Cerebellar cortex (tissue), 1 donor: ENCODE measurements around the gene MZT2A.
A peak's percentile ranks its signal among the peaks of the same experiment; 100 is the strongest.
"Not testable (repeated sequence)": the region's sequence is repeated elsewhere in the genome, so short reads cannot be mapped to it uniquely, and the experiment has no call there.

Experiments used
- DNase-seq: peaks from one replicate; pipeline ENCODE4 v3.0.0-alpha.2; 2015; ENCODE audit warnings: low spot score

The MZT2A gene

DNA sequence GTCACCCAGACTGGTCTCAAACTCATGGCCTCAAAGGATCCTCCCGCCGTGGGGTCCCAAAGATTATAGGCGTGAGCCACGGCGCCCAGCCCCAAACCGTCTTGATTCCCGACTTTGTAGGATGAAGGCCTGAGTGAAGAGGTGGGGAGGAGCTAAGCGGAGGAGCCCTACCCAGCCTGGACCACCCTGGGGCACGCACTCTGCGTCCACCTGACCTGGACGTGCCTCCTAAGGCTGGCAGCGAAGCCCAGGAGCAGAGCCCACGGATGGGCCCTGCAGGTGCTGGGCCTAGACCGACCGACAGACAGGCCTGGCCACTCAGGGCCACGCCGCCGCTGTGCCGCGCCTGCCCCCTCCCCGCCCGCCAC is 744 bp downstream of the MZT2A start:
- peak; percentile 32 for DNase-seq

DNA sequence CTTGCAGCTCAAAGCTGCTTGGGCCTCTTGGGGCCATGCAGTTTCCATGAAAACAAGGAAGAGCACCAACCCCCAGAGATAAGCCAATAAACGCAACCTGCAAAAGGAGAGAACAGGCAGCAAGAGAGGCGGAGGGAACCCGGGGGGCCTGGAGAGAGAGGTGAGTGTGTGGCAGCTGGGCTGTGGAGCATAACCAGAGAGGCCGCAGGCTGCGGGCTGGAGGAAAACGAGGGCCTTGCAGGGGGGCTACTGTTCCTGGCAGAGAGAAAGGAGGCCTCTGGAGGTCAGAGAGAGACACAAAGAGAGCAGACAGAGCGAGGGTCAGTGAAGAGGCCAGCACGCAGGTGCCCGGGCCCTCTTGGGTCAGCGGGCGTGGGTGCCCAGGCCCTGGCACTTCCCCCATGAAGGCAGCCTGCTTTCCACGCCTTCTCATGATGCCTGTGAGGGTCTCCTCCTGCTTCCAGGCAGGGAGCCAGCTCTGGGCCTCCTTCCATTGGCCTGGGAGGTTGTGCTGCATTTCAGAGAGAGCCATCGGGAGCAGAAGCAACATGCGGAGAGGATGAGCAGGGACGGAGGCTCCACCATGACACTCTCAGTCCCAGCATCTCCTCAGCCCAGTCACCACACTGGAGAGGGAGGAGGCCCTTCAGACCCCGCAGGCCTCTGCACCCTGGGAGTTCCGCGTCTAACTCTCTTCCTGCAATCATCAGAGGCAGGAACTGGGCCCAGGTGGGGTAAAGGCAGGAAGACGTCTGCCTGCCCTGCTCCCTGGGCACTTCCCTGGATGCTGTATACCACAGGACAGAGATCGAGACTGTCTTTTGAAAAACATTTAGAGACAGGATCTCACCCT is 1.4 kb downstream of the MZT2A start:
- DNase-seq = peak; percentile 28

DNA sequence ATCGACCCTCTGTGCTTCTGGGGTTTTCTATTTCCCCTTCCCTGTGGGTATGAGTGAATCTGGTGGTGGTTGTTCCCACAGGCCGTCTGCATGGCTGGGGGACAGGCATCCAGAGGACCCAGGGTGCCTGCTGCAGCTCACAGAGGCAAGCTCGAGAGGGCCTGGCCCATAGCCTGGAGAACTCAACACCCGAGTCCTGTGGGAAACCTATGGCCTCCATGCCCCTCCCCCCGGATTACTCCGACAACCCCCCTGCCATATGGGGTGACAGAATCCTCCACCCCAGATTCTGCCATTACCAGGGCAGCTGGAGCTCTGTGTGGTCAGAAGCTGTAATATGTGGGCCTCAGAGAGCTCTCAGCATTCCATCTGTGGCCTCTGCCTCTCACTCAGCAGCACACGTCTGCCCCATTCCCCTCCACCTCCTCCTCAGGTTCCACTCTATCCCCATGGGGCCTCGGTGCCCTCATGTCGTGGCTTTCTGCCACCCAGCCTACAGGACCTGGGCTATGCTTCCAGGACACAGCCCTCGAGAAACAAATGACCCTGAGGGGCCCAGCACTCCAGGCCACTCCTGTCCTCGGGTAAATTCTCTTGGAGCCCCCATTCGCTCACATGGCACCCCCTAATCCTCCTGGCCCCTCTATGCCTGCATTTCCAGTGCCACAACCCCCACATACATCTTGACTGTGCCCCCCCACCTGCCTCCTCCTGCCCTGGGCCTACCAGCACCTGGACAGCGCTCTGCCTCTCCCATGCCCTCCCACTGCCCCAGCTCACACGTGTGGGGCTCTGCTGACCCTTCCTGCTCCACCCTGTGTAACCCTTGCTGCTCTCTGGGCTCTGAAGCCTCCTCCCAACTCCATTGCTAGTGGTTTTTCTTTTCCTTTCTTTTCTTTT is 3.6 kb downstream of the MZT2A start:
- DNase-seq = no peak

DNA sequence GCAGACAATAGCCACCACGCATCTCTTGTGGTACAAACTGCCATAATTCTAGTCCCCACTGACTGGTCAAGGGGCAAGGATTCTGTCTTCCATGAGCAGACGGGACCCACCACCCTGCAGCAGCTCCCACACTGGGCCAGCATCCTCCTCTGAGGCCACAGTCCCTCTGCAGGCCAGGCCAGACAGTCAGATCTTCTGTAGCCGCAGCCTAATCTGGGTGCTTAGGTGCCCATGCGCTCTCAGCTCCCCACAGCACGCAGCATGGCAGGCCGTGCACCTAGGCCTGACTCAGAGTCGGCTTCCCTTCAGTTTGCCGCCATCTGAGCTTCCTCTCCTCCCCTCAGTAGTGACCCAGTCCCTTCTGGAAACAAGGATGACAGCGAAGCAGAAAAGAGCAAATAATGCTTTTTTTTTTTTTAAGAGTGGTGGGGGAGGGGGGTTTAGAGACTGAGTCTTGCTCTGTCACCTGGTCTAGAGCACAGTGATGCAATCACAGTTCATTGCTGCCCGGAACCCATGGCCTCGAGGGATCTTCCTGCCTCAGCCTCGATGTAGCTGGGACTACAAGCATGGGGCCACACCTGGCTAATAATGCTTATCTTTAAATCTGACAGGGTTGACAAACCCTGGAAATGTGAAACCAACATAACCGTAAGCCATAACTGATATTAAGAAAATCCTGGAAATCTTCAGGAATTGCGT is 5.8 kb downstream of the MZT2A start:
- not testable (repeated sequence) for DNase-seq

DNA sequence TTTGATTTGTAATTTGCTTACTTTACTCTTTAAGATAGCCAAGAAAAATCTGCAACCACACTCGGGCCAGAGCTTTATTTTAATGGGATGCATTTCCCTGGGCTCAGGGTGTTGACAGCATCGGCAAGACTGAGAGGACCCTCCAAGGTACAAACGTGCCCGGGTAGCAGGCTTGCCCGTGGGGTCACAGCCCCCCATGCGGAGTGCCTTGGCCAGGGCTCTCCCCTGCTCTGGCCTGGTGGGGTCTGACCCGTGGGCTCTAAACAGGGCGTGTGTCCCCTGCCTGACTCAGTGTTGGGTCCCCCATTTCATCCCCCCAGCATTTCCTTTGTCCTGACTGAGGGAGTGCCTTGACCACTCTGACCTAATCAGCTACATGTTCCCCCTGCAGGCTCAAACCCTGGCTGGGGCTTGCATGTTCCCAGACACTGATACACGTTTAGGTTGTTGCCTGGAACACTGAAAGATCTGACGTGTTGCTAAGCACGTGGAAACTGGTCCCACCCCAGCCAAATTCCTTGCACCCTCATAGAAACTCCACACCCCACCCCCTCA is 7.2 kb downstream of the MZT2A start:
- DNase-seq = not testable (repeated sequence)

DNA sequence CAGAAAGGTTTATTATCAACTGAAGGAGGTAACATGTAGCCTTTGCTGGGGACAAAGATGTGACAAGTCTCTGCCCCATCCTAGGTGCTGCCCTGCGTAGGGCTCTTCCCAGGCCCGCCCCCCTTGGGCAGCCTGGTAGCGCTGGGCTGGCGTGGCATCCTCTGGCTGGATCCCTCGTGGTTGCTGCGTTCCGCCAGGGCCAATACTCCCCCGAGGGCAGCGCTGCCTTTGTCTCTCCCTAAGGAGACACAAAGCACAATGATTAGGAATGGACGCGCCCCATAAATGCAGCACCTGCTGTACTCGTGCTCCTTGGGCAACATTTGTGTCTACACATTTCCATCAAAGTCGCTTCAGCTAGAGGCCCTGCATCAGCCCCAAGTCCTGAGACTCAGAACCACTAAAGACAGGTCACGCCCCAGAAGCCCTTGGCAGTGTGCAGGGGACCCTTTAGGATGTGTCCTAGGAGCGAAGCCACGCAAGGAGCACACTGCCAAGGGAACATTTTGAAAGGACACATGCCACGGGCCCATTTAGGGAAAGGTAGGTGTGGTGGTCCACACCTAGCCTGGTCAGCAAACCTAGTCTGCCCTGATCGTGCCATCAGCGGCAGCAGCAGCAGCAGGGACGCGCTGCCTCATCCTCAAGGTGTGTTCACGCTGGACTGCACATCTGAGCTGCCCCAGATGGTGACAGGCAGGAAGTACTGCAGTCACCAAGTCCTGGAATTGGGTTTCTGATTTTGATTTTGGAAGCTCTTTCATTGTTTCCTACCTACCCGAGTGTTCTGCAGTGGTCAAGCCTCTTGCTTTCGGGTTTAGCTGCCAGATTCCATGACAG is 8.0 kb downstream of the MZT2A start:
- DNase-seq = not testable (repeated sequence)

DNA sequence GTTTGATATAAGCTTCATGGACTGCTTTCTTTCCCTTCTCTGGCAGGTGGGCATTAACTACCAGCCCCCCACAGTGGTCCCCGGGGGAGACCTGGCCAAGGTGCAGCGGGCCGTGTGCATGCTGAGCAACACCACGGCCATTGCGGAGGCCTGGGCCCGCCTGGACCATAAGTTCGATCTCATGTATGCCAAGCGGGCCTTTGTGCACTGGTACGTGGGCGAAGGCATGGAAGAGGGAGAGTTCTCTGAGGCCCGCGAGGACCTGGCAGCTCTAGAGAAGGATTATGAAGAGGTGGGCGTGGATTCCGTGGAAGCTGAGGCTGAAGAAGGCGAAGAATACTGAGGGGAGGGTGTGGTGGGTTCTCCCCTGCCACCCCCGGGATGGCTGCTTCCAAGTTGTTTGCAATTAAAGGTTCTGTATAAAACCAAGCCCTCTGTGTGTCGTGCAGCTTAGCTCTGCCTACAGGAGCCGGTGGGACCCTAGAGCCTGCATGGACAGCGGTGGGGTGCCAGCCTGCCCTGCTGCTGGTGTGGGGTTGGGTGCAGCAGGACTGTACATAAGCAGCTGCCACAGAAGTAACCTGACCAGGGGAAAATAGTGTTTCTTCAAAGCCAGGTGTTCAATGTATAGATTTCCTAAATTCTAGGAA is 9.6 kb downstream of the MZT2A start:
- DNase-seq = not testable (repeated sequence)

DNA sequence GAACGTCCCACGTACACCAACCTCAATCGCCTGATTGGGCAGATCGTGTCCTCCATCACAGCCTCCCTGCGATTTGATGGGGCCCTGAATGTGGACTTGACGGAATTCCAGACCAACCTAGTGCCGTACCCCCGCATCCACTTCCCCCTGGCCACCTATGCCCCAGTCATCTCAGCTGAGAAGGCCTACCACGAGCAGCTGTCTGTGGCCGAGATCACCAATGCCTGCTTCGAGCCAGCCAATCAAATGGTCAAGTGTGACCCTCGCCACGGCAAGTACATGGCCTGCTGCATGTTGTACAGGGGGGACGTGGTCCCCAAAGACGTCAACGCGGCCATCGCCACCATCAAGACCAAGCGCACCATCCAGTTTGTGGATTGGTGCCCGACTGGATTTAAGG is 11.8 kb downstream of the MZT2A start:
- not testable (repeated sequence) for DNase-seq

DNA sequence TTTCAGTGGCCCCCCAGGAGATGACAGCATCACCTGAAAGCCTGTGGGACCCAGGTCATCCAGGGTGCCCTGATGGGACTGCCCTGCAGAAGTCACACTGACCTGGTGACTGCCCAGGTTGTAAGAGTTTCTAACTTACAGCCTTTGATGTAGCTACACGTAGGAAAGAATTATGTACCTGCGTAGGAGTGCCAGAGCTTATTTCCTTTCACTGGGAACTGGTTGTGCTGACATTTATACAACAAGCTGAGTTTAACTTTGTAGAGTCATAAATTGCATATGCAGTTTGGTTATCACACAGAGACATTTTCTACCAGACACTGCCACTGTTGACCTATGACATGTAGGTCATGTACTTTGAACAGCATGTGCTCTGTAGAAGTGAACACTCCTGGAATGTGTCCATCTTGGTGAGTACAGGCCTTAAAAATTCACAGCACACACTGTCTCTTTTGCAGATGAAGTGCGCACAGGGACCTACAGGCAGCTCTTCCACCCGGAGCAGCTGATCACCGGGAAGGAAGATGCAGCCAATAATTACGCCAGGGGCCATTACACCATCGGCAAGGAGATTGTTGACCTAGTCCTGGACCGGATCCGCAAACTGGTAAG is 13.2 kb downstream of the MZT2A start:
- DNase-seq = not testable (repeated sequence)

DNA sequence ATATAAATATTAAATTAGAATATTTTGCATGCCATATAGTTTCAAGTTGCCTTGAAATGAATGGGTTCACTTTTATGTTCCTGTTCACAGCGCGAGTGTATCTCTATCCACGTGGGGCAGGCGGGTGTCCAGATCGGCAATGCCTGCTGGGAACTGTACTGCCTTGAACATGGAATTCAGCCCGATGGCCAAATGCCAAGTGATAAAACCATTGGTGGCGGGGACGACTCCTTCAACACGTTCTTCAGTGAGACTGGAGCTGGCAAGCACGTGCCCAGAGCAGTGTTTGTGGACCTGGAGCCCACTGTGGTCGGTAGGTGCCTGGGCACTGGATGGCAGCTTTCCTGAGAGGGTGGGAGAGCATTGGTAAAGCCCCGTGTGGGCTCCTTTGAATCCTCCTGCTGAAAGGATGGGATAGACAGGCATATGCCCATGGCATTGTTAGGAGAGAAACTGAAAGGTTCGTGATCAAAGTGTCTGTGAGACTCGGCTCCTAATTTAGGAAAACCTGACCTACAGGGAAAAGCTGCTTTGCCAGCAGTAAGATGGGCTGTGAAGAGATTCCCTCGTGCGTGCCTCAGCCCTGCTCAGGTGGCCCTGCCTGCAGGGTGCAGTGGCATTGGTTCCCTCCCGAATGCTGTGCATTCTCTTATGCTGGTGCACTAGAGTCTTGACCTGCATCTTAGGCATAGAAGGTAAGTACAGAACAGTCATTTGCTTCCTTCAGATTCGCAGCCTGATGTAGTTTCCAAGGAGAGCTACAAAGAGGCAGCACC is 13.9 kb downstream of the MZT2A start:
- peak; percentile 29 for DNase-seq

DNA sequence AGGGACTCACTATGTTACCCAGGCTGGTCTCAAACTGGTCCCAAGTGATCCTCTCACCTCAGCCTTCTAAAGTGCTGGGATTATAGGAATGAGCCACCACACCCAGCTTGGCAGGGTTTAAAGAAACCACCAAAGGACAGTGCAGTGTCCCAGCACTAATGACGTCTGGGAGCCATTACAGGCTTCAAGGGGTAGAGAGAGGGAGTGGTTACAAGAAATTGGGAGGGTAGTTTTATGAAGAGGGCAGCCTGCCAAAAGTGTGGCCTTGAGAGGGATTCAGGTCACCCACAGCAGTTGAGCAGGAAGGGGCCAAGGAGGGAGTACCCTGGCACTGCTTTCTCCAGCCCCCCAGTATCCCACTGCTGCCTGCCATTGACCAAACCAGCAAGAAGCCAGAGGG is 15.0 kb downstream of the MZT2A start:
- DNase-seq = not testable (repeated sequence)

DNA sequence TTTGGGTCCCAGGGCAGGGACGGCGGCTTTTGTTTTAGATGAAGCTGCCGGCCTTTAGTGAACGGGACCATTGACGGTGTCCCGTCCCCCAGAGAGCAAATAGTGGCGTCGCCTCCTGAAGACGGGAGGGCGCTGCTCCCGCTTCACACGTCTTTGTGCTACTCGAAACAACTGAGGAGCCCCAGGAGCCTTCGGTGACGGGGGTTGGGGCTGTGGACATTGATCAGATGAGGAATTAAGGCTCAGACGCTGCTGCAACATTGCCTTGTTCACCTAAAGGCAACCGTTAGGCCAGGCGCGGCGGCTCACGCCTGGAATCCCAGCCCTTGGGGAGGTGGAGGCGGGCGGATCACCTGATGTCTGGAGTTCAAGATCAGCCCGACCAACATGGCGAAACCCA is 15.8 kb downstream of the MZT2A start:
- not testable (repeated sequence) for DNase-seq

DNA sequence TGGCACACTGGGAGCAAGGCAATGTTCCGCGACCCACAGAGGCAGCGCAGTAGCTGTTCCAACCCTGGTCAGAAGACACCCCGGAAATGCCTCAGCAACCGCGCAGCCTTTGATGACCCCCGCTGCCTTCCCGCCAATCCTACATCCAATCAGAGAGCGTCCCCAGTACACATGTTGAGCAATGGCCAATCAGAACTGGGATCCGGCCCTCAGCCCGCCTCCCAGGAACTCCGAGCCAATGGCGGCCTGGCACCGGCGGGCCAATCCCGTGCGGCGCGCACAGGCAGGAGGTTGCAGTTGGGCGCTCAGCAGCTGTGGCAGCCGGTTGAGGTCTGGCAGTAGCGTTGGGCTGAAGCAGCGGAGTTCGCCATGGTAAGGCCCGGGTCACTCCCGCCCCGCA is 16.4 kb downstream of the MZT2A start, which contains the start of gene TUBA3D:
TUBA3D (plus strand) TSS at position 289 of the 400 bp plus-strand sequence; CDS start at position 370, 81 bp downstream.
- no peak for DNase-seq

DNA sequence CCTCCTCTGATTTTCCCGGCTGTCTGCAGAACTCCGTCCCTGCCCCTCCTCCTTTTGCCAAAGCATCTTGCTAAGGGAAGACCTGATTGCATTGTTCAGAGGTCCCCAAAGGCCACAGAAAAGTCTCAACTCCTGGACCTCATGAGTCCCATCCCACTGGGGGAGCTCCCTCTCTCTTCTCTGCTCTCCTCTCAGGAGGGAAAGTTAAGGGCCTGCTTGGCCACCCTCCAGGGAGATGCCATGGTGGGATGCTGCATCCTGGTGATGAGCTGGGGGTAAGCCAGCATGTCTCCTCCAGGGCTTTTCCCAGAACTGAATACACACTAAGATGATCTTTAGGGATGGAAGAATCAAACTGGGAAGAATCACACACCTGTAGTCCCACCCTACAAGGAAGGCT is 18.9 kb downstream of the MZT2A start:
- not testable (repeated sequence) for DNase-seq

DNA sequence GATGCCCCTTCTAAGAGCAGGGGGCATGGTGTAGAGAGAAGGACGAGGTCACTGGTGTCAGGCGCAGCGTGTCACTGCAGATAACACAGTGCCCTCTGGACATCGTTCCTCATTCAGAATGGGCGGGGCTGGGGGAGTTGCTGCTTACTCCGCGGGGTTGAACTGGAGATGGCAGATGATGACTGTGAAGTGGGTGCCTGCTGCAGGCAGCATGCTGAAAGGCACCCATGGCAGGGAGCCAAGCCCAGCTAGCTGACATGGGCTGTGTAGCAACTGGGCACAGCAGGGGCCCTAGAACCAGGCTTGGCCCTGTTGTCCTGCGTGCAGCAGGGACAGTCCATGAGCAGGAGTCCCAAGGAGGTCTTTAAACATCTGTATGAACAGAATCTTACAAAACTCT is 20.6 kb downstream of the MZT2A start:
- not testable (repeated sequence) for DNase-seq

DNA sequence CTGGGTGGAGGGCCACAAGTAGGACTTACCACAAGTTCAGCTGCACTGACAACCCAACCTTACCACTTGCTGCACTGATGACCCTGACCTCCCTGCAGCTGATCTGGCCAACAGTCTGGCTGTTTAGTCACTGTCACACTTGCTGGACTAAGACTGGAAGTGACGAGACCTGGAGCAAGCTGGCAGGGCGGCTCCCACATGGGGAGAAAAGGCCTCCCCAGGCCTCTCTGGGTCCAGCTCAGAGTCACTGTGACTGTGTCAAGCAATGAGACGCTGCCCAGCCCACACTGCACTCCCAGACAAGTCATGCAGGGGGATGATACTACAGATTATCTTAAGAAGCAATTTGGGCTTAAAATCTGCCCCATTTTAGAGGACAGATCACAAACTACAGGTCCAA is 21.3 kb downstream of the MZT2A start:
- not testable (repeated sequence) for DNase-seq

DNA sequence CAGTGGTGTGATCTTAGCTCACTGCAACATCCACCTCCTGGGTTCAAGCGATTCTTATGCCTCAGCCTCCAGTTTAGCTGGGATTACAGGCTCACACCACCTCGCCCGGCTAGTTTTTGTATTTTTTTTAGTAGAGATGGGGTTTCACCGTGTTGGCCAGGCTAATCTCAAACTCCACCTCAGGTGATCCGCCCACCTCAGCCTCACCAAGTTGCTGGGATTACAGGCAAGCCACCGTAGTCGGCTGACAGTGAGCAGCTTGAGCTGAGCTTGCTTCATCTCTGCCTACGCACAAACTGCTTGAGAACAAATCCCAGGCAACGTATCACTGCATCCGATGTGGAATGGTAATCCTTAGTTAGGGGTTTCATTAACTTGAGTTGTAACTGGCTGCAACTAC is 24.5 kb downstream of the MZT2A start:
- DNase-seq = not testable (repeated sequence)

DNA sequence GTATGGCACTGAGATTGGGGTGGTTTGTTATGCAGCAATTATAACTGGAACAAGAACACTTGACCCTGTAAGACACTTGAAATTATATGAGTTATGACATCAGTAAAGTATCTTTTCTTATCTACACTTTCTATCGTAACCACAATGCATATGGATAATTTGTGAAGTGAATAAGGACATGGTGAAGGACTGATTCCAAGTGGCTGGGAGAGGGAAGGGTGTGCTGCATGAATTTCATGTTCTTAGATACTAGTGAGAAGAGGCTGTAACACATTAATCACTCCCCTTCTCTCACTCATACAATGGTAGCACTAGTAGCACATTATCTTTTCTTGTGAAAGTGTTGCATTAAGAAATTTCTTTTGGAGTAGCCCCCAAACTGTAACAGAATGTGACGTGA is 37.3 kb downstream of the MZT2A start:
- not testable (repeated sequence) for DNase-seq
